ENCODE results near the gene TSPAN4. TPM values are rescaled to one million over a fixed set of nuclear protein-coding genes. Genes with fewer than 3 reads are reported as not detected.

TSPAN4 gene
- total and polyA plus RNA-seq, 2 of the 13 experiments (the other 11 are each of a cell fraction or from before 2014, with no cell fraction given) = 31.7 to 68.3 TPM

- TF ChIP-seq ZGPAT (CRISPR knock-in tag; IDR thresholded peaks at IDR 0.05) = peak; percentile 84
- no peak for TF ChIP-seq ZBTB46 (CRISPR knock-in tag; IDR thresholded peaks at IDR 0.05; ENCODE audit: borderline replicate concordance)
- no peak; the same call in 1 of the 2 replicates for TF ChIP-seq ZNF205 (CRISPR knock-in tag; IDR thresholded peaks at IDR 0.05)
- TF ChIP-seq TEF (CRISPR knock-in tag; IDR thresholded peaks at IDR 0.05) = no peak
- no peak for TF ChIP-seq ZNF44 (CRISPR knock-in tag; IDR thresholded peaks at IDR 0.05)
- no peak for TF ChIP-seq MLXIP (CRISPR knock-in tag; IDR thresholded peaks at IDR 0.05; ENCODE audit: borderline replicate concordance)
- no peak for TF ChIP-seq LRRFIP1 (CRISPR knock-in tag; conservative IDR thresholded peaks at IDR 0.05)
- no peak for TF ChIP-seq TRIM24 (CRISPR knock-in tag; IDR thresholded peaks at IDR 0.05)
- no peak for TF ChIP-seq PAF1 (CRISPR knock-in tag; IDR thresholded peaks at IDR 0.05)
- TF ChIP-seq NCOA5 (CRISPR knock-in tag; IDR thresholded peaks at IDR 0.05) = no peak
- no peak for TF ChIP-seq ZNF672 (CRISPR knock-in tag; IDR thresholded peaks at IDR 0.05)
- no peak for TF ChIP-seq ZFP62 (CRISPR knock-in tag; IDR thresholded peaks at IDR 0.05)
- TF ChIP-seq ETV5 (CRISPR knock-in tag; IDR thresholded peaks at IDR 0.05; ENCODE audit: borderline replicate concordance) = peak; percentile 64
- no peak for TF ChIP-seq RAD51 (IDR thresholded peaks at IDR 0.05; ENCODE audit: borderline replicate concordance)
- TF ChIP-seq AGO2 (optimal IDR thresholded peaks at IDR 0.05; ENCODE audit: low read depth, low read length) = no peak
- TF ChIP-seq ZNF235 (CRISPR knock-in tag; IDR thresholded peaks at IDR 0.05; ENCODE audit: borderline replicate concordance) = no peak
- TF ChIP-seq MEF2D (CRISPR knock-in tag; IDR thresholded peaks at IDR 0.05) = peak; percentile 74
- peak; percentile 93 for TF ChIP-seq ZNF501 (CRISPR knock-in tag; IDR thresholded peaks at IDR 0.05)
- TF ChIP-seq ZNF557 (CRISPR knock-in tag; IDR thresholded peaks at IDR 0.05) = no peak
- TF ChIP-seq ZNF660 (CRISPR knock-in tag; IDR thresholded peaks at IDR 0.05; ENCODE audit: borderline replicate concordance, low read depth) = no peak
- TF ChIP-seq THYN1 (CRISPR knock-in tag; IDR thresholded peaks at IDR 0.05; ENCODE audit: borderline replicate concordance, low read depth) = peak; percentile 63; the same call in 1 of the 2 replicates
Observed at GRCh38 chr11:809287-810039, 33.2 kb upstream of the TSPAN4 start, which contains the start of gene RPLP2 (continued).
